T-helper 1 cell (primary cell): ENCODE results near the gene PRCP.

ENCODE experiments used
- DNase-seq, 5 donors: peaks; one replicate each; pipeline ENCODE4 v3.0.0-alpha.2; 2012 to 2020

Gene PRCP

DNA sequence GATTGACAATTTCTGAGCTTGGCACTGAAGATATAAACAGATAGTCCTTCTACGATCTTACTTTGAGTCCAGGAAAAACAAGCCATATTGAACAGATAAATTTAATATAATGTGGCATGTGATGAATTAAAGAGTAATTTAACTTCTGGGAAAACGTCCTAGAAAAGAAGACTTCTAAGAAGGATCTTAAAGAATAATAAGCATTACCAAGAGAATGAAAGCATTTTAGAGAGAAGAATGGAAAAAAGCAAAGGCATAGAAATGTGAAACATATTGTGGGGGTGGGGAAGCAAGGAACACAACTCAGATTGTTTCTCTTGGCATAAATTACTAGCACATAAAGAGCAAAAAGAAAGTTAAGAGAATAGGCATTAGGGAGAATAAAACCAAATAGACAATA lies 6.7 kb upstream of the PRCP start:
- DNase-seq, result no peak

DNA sequence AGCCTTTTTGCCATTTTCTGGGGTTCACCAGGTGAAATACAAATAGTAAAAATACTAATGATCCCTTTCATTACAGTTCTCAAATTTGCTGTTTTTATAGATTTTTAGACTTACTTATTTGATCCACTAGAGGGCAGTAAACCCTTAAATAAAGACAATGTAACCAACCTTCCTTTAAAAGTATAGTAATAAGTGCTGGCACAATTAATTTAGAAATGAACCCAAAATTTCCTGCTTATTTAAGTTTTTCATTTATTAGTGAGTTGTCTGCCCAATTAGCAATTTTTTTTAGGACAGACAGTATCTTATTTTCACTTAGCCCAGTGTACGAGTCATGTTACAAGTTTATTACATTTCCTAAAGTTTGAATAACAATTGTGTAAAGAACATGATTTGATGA lies 6.0 kb upstream of the PRCP start:
- peak in 1 of 5 donors; percentile 36 for DNase-seq

DNA sequence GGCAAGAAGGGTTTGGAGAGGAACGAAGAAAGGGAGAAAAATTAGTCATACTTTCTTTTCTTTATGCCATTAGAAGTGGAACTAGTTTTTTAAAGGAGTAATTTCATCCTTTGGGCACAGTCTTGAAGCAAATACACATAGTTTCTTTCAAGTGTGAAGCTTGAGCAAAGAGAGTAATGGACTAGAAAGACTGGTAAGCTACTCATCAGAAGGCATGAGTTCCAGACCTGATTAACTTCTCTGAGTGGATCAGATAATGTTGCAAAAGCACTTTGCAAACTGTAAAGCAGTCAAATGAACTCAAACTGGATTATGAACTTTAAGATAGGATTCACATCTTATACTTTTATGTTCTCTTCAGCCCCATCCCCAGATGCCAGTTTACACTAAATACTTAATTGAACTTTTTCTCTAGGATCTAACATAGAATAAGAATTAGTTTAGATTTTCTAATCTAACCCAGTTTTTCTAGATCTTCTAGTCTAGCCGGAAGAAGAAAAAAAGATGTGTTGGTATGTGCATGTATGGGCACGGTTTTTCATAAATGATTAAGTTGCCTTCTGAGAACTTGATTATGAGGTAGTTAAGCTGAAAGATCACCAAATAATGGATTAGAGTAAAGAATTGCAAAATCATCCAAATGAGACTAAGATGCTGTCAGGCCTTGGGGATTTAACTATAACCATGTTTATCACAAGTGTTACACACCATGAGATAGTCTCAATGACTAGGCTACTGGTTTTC lies 3.8 kb upstream of the PRCP start:
- no peak for DNase-seq

DNA sequence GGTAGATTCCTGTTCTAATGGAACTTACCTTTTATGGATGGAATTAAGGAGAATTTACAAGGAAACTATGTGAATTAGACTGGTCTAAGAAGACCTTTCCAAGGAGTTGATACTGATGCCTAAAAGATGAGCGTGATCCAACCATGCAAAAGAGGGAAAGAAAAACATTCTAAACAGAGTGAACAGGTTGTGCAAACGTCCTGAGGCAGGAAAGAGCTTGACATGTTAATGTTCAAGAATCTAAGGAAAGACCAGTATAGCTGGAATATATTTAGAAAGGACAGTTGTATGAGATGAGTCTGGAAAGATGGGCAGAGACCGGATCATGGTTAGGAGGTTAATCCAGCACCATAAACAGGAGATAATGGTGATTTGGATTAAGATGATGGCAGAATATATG lies 2.6 kb upstream of the PRCP start:
- no peak for DNase-seq

DNA sequence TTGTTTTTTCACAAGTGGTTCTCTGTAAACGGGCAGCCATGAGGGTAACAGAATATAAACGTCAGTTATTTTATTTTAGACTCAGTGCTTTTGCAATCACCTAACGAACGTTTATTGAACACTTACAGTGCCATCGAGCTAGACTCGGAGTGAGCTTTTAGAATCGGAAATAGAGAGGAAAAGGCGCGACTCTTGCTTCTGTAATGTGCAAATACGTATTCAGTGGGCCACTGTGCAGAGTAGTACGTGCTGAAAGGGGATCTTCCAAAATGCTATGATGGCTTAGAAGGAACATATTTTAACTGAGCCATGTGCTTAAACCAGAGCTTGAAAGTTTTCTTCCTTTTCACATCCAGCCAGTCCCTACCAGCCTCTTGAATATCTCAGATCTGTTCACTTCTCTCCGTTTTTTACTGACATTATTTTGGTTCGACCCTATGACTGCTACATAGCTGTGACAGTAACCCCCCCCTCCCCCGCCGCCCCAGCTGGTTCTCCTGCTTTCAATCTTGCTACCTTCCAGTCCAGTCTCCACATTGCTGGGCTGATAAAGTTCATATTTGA lies 1.8 kb upstream of the PRCP start:
- DNase-seq, result no peak

DNA sequence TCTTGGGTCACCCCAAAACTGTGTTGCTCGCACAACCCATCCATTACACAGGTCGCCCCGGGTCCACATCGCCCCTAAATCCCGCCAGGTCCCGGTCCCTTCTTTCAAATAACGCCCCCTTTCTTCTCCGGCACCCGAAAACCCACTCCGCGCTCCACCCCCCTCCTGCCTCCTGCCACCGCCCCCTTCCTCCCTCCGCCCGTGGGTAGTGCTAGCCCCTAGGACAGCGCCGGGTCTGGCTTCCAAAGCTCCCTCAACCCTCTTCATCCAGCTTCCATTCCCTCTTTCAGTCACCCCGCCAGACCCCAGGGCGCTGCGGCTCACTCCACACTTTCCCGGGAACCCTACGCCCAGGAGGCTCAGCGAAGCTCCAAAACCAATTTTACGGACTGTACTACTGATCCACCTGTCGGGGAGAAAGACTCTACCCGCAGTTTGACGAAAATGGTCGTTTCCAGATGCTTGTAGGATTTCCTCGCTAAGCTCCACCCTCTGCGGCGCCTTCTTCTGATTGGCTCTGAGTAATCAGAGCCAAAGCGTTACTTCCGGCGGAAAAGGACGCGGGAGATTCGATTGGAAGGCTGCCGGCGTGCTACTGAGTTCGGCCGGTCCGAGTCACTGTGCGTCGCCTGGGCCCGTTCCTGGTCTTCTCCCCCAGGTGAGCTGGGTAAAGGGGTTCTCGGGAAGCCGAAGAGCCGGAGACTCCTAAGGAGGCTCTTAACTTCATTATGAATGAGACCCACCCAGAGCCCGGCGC lies 1.1 kb upstream of the PRCP start, which contains the start of gene DDIAS:
Gene DDIAS (plus strand): TSS at position 572 of the 757 bp plus-strand sequence. CDS start 13,003 bp downstream, outside the sequence.
- DNase-seq, result peak; percentile 85 to 97 (median 92)

DNA sequence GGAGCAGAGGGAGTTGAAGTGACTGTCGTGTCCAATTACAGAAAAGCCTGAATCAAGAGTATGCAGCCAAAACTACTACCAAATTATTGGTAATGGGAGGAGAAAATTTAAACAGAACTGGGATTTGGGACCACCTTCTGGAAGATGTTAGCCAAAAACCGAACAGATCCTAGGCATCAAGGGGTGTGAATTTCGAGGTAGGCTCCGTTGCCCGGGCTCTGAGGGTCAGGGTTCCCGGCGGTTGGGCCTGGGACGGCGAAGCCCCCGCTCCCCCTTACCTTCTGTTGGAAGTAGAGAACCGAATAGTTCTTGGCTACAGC lies 313 bp downstream of the PRCP start:
- no peak for DNase-seq

DNA sequence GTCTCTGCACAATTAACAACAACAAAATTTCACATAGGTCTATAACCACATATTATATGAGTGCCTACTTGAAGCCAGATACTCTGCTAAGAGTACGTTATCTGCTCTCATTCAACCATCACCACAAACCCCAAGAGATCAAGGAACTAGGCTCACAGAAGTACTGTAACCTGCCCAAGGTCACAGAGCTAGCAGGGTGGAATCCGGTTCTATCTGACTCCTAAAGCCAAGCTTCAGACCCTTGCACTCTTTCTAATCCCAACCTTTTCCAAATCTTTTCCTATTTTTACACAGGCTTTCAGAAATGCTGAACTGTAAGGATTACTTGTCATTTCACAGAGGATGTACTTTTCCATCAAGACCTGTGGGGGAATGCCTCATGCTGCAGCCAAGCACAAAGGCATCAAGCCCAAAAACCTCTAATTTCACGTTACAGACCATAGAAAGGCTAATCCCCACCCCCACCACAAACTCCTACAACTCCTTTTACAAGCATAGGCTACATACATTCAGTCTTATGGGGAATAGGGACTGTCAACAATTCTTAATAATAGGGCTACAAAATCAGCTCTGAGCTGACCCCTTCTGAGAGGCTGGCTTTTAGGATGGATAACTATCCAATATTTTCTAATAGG lies 927 bp downstream of the PRCP start:
- DNase-seq, result peak in 2 of 5 donors; percentile 10 to 30

DNA sequence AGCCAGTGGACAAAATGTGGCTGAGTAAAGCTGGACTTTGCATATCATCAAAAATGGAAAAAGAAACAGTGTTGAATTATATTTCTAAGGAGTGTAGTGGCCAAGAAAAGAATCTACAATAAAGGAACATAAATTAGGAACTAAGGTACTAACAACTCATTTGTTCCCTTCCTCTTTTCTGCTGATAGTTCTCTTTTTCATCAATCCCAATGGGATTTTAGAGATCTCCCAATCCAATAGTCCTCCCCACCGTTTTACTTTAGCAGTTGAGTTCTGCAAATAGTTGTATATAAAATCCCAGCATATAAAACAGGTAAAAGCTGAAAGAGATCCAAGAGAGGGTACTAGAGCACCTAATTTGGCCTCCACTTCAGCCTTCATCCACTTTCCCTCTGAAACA lies 2.0 kb downstream of the PRCP start:
- no peak for DNase-seq

DNA sequence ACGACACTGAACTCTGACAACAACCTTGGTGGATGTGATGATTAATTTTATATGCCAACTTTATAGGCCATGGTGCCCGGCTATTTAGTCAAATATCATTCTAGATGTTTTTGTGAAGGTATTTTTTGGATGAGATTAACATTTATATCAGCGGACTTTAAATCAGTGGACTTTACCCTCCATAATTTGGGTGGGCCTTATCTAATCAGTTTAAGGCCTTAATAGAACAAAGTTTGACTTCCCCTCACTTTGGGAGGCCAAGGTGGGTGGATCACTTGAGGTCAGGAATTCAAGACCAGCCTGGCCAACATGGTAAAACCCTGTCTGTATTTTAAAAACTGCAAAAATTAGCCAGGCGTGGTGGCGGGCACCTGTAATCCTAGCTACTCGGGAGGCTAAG lies 4.0 kb downstream of the PRCP start:
- no peak for DNase-seq

DNA sequence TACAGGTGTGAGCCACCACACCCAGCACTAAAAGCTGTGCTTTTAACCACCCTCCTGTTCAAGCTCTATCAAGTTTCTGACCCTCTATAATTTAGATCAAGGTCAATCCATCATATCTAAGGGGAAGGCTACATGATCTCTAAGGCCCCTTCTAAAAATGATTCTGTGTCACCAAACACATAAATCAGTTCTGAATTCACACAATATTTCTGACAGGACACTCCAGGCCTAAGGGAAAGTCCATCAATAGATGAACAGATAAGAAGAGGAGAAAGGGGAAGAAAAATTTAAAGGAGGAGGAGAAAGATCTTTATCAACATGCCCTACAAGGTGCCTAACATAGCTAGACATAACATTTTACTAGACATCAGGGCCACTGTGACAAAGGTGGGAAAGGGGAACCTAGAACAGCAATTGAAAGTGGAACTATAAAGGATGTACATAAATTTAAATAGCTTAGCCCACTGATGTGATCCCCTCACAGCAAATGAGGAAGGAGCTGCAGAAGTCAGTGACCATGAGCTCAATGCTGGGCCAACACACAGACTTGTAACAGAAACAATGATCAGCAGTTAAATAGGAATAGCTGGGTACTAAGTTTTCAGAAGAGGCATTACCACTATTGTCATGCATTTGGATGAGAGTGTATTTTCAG lies 4.7 kb downstream of the PRCP start:
- no peak for DNase-seq

DNA sequence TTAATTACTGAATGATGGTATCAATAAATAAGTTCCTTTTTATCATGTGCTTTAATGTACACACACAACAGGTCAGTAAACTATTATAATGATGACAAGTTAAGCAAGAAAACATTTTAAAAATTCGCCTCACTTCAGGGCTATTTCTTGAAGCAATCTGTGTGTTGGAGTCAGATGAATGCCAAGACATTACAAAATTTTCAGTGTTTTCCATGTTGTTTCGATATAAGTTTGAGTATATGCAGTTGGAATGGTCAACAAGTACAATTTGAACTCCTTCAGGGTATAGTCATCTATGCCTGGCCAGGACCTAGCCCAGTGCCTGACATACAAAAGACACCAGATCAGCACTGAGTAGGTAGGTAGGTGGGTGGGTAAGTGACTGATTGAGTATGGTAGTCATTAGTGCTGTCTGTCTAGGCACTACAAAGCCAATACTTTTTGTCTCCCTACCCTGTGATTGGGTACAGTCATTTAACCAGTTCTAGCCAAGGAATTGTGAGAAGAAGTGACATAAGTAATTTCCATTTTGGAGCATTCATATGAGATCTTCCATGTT lies 7.5 kb downstream of the PRCP start:
- no peak for DNase-seq

DNA sequence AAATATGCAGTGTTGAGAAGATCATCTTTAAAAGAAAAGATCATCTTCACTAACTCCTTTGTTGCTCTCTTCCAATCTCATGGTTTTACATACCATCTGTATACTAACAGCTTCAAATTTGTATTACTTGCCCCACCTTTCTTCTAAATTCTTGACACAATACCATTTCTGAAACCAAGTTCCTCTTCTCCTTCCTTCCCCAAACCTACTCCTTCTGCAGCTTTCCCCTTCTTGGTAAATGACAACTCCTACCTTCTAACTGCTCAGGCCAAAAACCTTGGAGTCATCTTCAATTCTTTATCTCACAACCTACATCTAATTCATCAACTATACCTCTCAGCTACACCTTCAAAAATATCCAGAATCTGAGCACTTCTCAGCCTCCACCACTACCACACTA lies 9.3 kb downstream of the PRCP start:
- DNase-seq, result no peak

DNA sequence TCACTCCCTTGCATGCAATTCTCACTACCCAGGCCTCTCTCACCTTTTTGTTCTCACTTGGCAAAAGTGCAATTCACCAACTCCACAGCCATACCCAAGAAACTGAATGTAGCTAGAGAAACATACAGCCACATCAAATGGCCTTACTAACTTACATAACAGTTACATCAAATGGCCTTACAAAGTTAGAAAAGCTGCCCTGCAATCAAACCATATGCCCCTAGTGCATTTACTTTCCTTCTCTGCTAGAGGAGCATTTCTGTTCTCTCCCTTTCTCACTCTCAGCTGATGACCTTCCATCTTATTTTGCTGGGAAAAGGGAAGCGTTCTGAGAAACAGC lies 10.3 kb downstream of the PRCP start:
- DNase-seq, result no peak

DNA sequence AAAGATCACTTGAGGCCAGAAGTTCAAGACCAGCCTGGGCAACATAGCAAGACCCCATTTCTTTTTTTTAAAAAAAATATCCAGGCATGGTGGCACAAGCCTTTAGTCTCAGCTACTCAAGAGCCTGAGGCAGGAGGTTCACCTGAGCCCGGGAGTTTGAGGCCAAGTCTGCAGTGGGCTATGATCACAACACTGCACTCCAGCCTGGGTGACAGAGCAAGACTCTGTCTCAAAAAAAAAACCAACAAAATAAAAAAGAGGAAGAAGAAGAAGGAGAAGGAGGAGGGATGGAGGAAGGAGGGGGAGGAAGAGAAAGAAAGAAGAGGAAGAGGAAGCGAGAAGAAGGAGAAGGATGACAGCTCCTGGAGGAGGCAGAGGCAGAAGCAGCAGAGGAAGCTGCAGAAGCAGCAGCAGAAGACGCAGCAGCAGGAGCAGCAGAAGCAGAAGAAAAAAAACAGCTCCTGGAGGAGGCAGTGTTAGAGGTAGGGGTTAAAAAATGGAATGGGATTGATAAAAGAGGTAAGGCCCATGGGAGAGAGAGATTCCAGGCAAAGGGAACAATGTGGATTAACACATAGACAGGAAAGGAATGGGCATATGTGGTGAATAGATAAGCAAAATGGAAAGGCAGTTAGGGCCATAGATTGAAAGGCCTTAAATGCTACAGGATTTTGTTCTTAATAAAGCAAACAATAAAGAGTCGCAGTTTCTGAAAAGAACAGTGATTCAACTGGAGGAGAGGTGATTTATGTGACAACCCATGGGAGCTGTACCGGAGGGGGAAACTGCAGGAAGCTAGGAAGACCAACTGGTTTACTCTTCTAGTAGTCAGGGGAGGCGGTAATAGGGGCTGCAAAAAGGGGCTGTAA lies 10.9 kb downstream of the PRCP start:
- no peak for DNase-seq

DNA sequence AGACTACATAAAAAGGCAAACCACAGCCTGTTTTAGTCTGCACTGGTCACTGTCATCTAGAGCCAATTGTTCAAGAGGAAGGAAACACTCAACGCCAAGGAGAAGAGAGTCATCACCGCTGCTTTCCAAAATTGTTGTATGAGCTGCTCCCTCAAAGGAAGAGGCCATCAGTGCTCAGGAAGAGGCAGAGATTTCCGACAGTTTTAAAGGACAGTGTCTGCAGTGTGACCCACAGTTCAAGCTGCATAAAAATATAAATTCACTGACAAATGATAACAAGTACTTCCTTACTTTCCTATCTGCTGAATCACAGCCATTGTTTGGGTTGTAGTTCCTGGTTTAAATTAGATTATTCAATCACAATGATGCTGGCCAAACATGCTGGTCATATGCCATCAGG lies 16.4 kb downstream of the PRCP start:
- no peak for DNase-seq

DNA sequence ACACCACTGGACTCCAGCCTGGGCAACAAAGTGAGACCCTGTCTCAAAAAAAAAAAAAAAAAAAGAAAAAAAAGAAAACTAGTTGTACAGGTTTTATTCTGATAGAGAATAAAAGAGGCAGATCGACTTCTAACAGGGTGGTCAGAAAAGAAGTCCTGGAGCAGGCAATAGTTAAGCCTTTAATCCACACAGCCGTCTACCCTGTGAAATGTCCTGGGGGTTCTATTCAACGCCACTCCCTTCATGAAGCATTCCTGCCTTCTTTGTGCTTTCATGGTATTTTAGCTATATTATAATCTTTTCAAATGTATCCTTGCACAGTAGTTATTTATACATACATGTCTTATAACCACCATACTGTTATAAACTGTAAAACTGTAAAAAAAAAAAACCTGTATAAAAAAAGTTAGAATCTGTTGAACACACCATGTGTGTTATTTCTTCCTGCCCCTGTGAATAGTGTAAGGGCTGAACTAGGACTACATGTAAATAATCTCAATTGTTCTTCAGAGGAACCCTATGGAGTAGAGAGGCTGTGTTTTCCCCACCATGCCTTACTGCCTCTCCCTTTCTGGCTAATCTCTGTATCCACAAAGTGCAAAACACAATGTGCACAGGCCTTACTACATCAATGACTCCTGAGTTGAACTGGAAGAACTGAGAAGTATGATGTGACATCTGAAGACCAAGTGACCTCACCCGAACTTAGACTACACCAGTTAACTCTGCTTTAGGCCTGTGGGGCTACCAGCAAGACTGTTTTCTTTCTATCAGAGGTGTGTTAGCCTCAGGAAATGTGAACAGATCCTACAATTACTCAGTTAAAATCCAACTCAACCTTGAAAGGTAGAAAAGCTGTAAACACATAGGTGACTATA lies 25.3 kb downstream of the PRCP start:
- DNase-seq, result no peak

DNA sequence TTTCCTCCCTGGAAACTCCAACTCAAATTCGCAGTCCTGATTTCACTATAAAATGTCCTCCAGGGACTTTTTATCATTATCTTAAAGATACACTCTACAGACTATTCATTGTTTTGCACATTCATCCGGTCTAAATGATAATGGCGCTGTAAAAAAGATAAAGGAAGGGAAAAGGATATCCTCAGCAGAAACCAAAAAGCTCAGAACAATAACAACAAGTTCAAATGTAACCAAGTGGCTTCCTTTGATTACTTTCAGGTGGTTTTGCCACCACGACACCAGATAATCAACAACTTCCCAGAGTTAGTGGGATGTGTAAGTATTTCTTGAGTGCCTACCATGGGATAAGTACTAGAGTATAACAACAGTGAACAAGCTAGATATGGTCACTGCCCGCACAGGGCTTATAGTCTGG lies 26.3 kb downstream of the PRCP start:
- peak in 1 of 5 donors; percentile 24 for DNase-seq

DNA sequence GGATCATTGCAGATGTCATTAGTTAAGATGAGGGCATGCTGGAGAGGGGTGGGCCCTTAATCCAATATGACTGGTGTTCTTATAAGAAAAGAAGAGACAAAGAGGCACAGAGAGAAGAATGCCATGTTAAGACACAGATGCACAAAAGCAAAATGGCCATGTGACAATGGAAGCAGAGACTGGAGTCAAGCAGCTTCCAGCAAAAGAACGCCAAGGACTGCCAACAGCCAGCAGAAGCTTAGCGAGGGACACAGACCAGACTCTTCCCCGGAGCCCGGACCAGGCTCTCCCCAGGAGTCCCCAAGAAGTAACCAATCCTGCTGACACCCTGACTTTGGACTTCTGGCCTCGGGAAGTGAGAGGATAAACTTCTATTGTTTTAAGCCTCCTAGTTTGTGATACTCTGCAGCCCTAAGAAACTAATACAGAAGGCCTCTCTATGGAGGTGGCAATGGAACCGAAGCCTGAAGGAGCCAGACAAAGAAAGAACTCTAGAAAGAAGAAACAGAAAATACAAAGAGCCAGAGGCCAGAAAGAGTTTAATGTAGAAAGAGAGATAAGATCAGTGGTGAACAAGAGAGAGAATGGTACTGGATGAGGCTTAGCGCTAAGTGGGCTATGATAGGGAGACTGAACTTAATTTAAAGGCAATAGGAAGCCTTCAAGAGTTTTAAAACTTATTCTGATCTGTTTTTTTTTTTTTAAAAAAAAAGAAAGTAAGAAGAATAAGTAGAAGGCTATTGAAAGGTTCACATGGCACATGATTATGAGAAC lies 27.7 kb downstream of the PRCP start:
- DNase-seq, result no peak

DNA sequence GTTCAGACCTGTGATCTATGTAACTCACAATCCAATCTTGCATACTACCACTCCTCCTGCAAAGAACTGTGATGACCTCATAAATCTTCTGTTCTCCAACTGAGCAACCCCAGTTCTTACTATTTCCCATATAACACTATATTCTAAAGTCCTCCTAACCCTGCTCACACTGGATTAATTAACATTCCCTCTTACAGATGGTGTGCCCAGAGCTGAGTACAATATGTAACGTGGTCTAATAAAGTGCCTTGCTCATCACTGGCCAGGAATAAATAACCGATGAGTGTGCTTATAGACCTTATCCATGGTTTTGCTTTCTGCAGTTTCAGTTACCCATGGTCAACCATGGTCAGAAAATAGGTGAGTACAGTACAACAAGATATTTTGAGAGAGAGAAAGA lies 28.6 kb downstream of the PRCP start:
- no peak for DNase-seq
